DMS153 treated with DMSO at 0.1 percent for 48 hours (cell line): ENCODE measurements around the gene OR2H2.

Experiments used
- DNase-seq: peaks from one replicate; lab custom pipeline; 2025; ENCODE audit not compliant: unreplicated experiment; lab: John Stamatoyannopoulos, UW

OR2H2 gene

DNA sequence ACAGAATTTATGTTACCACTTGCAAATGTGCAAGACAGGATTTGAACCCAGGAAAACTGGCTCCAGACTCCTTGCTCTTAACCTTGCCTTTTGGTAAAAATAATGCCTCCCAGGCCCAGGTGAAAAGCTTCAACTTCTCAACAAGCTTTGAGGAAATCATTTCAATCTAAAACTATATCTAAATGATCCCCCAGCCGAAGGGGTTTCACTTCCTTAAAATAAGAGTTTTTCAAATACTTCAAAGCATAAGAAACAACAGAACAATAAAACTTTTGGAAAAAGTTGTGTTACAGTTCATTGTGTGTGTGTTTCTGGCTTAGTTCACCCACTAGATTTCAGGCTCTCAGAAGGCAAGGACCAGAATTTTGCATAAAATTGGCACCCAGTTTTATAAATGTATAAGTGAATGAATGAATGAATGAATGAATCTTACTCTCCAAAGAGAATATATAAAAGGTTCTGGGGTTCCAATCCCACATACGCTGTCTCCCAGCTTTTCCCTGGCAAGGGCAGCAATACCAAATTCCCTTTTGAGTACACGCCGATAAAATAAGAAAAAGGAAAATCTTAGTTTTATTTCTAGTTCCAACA is 5.4 kb downstream of the OR2H2 start:
- DNase-seq, result no peak

GRCh38 chr6:29591677-29592076 is 6.8 kb downstream of the OR2H2 start:
- DNase-seq, result no peak

DNA sequence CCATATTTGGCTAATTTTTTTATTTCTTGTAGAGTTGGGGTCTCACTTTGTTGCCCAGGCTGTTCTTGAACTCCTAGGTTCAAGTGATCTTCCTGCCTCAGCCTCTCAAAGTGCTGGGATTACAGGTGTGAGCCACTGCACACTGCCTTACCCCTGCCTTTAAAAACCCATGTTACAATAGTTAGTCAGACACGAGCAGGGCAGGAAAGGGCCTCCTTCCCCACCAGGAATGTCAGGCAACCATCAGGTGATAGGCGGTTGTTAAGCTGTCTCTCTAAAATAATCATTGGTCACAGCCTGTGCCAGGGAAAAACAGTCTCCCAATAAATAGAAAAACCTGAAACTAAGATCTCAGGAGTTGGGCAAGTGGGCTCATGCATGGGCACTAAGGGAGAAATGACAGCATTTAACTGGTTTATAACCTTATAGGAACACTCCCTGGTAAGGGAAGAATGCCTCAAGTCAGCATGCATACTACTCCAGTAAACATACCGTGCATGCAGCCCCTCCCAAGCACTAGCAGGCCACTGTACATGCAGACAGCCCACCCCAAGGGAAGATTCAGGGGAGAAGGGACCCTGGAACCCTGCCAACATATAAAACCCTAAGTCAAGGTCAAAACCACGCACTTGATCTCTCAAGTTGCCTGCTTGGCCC is 8.4 kb downstream of the OR2H2 start:
- DNase-seq, result no peak

- no peak for DNase-seq
These were observed 11.5 kb downstream of the OR2H2 start for GRCh38 chr6:29596381-29596900.

DNA sequence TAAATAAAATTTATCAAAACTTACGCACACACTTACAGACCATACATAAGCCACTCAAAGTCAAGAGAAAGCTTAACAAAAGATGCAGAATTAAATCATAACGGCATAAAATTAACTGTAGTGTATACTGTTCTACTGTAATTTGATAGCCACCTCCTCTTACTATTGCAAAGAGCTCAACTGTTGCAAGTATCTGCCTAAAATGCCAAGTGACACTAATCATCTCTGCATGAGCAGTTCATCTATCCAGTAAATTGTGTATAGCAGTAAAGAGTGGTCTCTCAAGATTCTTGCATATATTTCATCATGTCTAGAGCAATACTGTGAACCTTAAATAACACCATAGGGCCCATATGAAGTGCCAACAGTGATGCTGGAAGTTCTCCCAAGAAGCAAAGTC is 12.3 kb downstream of the OR2H2 start:
- DNase-seq, result no peak

- DNase-seq, result no peak
These were observed 13.3 kb downstream of the OR2H2 start for GRCh38 chr6:29598172-29598747.

DNA sequence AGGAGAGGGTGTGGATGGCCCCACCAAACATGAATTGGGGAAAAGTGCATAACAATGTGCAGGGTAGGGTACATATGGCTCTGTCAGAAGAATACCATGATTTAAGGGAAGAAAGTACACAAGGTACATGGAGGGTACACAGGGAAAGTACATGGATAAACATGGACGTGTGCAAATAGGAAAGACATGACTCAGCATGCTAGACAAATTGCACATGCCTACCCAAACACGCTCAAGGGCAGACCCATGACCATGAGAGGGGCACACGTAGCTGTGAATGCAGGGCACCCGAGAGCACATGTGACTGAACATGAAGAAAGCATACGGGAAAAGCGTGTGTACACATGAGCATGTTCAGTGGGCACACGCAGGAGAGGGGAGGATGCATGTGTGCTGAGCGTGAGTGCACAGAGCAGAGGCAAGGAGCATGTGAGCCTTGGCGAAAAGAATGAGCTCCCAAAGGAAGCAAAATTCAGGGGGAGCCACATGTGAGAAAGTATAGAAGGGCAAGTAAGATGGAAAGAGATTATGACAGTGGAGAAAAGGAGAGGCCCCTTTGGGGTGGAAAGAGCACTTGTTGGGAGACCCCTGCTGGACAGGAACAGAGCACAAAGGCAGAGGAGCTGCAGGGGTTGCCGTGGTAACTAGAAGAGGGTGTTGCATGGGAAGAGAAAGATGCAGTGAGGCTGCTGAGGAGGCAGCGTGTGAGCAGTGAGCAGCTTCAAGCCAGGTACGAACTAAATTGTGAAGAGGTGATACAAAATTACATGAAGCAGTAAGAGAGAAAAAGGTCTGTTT is 17.8 kb downstream of the OR2H2 start:
- no peak for DNase-seq

GRCh38 chr6:29603456-29603855 is 18.5 kb downstream of the OR2H2 start:
- DNase-seq, result no peak

DNA sequence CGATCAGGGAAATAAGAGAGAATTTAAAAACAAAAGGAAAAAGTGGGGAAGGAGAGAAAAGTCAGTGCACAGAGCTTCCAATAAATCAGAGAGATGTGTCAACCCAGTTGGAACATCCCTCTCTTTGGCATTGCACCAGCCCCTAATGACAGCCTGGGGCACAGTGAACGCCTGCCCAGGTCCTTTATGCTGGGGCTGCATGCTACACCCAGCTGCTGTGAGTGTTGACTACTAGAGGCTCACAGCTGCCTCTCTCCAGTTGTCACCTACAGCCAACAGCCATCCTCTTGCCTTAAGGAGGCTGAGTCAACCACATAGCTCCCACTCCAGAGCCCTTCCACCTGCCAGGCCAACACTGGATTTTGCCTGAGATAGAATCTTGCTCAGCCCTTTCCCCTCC is 19.0 kb downstream of the OR2H2 start:
- DNase-seq, result no peak

- DNase-seq, result no peak
These were observed 23.2 kb downstream of the OR2H2 start for GRCh38 chr6:29608131-29608530.

GRCh38 chr6:29610540-29610939 is 25.6 kb downstream of the OR2H2 start:
- DNase-seq, result no peak

DNA sequence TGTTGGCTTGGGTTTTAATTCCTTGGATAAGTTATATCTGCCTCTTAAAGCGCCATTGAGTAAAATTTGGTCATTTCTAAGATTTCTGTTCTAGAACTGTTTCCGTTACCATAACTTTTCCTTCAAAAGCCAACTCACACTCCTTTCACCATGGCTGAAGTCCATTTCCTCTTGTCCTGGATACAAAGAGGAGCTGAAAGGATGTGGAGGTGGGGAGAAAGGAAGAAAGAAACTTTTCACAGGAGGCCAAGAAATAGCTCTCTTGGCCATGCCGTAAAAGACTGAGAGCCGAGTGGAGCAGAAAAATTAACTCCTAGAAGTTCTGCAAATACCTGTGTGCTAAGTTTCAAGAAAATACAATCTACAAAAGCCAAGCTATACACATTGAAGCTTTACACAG is 26.5 kb downstream of the OR2H2 start:
- DNase-seq, result no peak

- no peak for DNase-seq
These were observed 33.0 kb downstream of the OR2H2 start for GRCh38 chr6:29617782-29618554.

GRCh38 chr6:29619578-29620160 is 34.7 kb downstream of the OR2H2 start:
- no peak for DNase-seq

- no peak for DNase-seq
These were observed 35.7 kb downstream of the OR2H2 start for GRCh38 chr6:29620630-29621029.

DNA sequence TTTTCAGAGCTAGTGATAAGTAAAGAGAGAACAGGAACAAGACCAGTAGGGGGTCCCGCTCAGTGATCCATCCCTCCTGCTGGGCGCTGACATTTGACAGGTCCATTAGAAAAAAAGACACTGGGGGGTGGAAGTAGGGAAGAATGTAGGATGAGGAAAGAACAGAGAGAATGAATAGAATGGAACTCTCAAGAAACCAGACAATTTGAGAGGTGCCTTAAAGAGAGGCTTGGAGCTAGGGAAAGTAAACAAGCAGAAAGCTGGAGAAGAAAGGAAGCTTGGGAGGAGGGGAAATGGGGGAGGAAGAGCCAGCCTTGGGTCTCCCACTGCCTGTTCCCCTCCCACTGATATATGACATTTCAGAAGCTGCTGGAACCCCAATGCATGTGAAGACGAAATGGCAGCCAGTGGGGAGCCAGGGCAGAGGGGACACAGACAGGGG is 39.6 kb downstream of the OR2H2 start:
- DNase-seq, result no peak

- DNase-seq, result no peak
These were observed 40.5 kb downstream of the OR2H2 start for GRCh38 chr6:29625337-29625930.

GRCh38 chr6:29626948-29627754 is 42.2 kb downstream of the OR2H2 start:
- no peak for DNase-seq

DNA sequence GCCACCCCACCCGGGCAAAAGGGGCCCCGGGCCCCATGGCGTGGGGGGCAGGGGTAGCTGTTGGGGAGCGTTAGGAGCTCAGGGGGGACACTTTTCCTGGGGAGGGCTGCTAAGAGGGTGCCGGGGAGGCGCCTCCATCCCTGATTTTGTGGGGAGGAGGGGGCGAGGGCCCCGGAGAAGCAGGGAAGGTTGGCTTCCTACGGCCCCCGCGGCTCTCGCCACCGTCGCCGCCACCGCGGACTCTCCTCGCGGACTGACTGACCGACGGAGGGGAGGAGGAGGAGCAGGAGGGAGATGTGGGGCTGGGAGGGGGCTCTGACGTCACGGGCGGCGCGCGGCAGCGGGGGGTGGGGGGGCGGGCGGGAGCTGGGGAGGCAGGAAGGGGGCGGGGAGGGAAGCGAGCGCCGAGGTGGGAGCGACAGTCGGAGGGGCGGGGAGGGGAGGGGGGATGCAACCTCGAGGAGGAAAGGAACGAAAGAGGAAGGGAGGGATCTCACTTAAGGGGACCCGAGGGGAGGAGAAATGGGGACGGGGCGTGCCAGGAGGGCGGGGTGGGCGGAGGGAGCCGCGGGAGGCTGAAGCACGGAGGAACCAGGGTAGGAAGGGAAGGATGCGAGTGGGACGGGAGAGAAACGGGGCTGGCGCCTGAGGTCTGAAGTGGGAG is 43.0 kb downstream of the OR2H2 start:
- DNase-seq, result no peak
